NCI-H2196 (cell line): ENCODE results near the gene WAS.

ENCODE experiments used
- DNase-seq: peaks from one replicate; lab custom pipeline; 2025; ENCODE audit not compliant: unreplicated experiment; lab: John Stamatoyannopoulos, UW

WAS gene

GRCh38 chrX:48711162-48711928 lies 27.7 kb downstream of the WAS start:
- DNase-seq: no peak

GRCh38 chrX:48711929-48712505 lies 28.4 kb downstream of the WAS start:
- no peak for DNase-seq

GRCh38 chrX:48713847-48714246 lies 30.2 kb downstream of the WAS start:
- DNase-seq: no peak

- no peak for DNase-seq
These were observed 31.0 kb downstream of the WAS start for GRCh38 chrX:48714573-48714972.

GRCh38 chrX:48715072-48715471 lies 31.5 kb downstream of the WAS start:
- DNase-seq: no peak

- no peak for DNase-seq
These were observed 32.4 kb downstream of the WAS start for GRCh38 chrX:48715876-48716502.

GRCh38 chrX:48719958-48720357 lies 36.4 kb downstream of the WAS start:
- no peak for DNase-seq

- no peak for DNase-seq
These were observed 37.1 kb downstream of the WAS start for GRCh38 chrX:48720577-48721250.

- DNase-seq: no peak
These were observed 38.3 kb downstream of the WAS start for GRCh38 chrX:48721916-48722315.

GRCh38 chrX:48726596-48726995 lies 43.0 kb downstream of the WAS start:
- no peak for DNase-seq

GRCh38 chrX:48728653-48729052 lies 45.1 kb downstream of the WAS start:
- no peak for DNase-seq

GRCh38 chrX:48736303-48736702 lies 52.7 kb downstream of the WAS start:
- DNase-seq: no peak

GRCh38 chrX:48736878-48737212 lies 53.2 kb downstream of the WAS start:
- DNase-seq: no peak

- DNase-seq: peak; percentile 88
These were observed 53.8 kb downstream of the WAS start for GRCh38 chrX:48737213-48737938.

GRCh38 chrX:48737940-48738339 lies 54.3 kb downstream of the WAS start:
- DNase-seq: no peak
